ENCODE measurements around the gene BRINP1.

DNA sequence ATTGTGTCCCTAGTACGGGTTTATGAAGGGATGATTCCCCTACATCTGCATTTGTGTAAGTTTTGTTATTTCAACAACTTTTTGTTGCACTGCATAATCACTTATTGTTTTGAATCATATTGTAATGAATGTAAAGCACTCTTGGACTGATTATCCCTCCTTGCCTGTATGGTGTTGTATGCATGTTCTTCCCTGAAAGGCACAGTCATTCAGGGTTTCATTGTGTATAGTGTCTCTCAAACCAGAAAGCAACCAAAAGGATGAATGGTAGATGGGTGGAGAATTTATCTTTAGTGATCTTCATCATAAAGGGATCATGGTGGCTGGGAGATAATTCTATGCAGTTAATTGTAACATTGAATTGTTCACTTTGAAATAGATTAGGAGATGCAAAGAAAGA is 247.3 kb downstream of the BRINP1 start:
- TF ChIP-seq, protein P1, sequence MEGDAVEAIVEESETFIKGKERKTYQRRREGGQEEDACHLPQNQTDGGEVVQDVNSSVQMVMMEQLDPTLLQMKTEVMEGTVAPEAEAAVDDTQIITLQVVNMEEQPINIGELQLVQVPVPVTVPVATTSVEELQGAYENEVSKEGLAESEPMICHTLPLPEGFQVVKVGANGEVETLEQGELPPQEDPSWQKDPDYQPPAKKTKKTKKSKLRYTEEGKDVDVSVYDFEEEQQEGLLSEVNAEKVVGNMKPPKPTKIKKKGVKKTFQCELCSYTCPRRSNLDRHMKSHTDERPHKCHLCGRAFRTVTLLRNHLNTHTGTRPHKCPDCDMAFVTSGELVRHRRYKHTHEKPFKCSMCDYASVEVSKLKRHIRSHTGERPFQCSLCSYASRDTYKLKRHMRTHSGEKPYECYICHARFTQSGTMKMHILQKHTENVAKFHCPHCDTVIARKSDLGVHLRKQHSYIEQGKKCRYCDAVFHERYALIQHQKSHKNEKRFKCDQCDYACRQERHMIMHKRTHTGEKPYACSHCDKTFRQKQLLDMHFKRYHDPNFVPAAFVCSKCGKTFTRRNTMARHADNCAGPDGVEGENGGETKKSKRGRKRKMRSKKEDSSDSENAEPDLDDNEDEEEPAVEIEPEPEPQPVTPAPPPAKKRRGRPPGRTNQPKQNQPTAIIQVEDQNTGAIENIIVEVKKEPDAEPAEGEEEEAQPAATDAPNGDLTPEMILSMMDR (IDR thresholded peaks at IDR 0.05): no peak
- TF ChIP-seq POLR2A (IDR thresholded peaks at IDR 0.05): no peak
